Measurements from ENCODE around the gene TNRC6B.

DNA sequence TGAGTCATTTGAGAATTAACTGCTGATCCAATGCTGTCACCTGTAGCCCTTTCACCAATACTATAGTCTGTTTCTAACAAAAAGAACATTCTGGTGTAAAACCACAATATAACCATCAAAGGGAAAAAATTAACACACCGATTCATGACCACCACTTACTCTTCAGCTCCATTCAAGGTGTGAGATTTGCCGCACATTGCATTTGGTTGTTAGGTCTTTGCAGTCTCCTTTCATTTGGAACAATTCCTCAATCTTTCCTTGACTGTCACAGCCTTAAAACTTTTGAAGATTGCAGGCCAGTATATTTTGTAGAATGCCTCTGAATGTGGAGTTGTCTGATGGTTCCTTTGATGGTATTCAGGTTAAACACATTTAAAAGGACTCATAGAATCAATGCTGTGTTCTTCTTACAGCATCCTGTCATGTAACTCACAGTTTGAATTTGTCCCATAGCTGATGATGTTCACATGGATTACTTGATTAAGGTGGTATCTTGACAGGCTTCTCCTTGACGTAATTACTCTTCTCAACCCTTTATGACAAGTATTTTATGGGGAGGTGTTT is 63.6 kb downstream of the TNRC6B start:
- TF ChIP-seq, protein P1, sequence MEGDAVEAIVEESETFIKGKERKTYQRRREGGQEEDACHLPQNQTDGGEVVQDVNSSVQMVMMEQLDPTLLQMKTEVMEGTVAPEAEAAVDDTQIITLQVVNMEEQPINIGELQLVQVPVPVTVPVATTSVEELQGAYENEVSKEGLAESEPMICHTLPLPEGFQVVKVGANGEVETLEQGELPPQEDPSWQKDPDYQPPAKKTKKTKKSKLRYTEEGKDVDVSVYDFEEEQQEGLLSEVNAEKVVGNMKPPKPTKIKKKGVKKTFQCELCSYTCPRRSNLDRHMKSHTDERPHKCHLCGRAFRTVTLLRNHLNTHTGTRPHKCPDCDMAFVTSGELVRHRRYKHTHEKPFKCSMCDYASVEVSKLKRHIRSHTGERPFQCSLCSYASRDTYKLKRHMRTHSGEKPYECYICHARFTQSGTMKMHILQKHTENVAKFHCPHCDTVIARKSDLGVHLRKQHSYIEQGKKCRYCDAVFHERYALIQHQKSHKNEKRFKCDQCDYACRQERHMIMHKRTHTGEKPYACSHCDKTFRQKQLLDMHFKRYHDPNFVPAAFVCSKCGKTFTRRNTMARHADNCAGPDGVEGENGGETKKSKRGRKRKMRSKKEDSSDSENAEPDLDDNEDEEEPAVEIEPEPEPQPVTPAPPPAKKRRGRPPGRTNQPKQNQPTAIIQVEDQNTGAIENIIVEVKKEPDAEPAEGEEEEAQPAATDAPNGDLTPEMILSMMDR (conservative IDR thresholded peaks at IDR 0.05; ENCODE audit: low read depth in 2 of 2): no peak
- no peak for TF ChIP-seq EZH2 (IDR thresholded peaks at IDR 0.05; ENCODE audit: low read depth, unreplicated experiment)
- no peak for TF ChIP-seq EZH2phosphoT487 (IDR thresholded peaks at IDR 0.05; ENCODE audit: unreplicated experiment)
- TF ChIP-seq JUNB (IDR thresholded peaks at IDR 0.05; ENCODE audit: unreplicated experiment): no peak
- no peak for TF ChIP-seq POLR2AphosphoS5 (IDR thresholded peaks at IDR 0.05; ENCODE audit: low read depth)
- TF ChIP-seq, protein P2, sequence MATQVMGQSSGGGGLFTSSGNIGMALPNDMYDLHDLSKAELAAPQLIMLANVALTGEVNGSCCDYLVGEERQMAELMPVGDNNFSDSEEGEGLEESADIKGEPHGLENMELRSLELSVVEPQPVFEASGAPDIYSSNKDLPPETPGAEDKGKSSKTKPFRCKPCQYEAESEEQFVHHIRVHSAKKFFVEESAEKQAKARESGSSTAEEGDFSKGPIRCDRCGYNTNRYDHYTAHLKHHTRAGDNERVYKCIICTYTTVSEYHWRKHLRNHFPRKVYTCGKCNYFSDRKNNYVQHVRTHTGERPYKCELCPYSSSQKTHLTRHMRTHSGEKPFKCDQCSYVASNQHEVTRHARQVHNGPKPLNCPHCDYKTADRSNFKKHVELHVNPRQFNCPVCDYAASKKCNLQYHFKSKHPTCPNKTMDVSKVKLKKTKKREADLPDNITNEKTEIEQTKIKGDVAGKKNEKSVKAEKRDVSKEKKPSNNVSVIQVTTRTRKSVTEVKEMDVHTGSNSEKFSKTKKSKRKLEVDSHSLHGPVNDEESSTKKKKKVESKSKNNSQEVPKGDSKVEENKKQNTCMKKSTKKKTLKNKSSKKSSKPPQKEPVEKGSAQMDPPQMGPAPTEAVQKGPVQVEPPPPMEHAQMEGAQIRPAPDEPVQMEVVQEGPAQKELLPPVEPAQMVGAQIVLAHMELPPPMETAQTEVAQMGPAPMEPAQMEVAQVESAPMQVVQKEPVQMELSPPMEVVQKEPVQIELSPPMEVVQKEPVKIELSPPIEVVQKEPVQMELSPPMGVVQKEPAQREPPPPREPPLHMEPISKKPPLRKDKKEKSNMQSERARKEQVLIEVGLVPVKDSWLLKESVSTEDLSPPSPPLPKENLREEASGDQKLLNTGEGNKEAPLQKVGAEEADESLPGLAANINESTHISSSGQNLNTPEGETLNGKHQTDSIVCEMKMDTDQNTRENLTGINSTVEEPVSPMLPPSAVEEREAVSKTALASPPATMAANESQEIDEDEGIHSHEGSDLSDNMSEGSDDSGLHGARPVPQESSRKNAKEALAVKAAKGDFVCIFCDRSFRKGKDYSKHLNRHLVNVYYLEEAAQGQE (IDR thresholded peaks at IDR 0.05; ENCODE audit: unreplicated experiment): no peak

All from GM23338 (cell line).